GM19372 (cell line): ENCODE measurements around the gene RXRA.

Experiments used
- ATAC-seq: cut with Tn5 transposase; IDR thresholded peaks from one replicate; pipeline ENCODE4 v1.9.1; 2021; ENCODE audit warnings: mild to moderate bottlenecking, low read depth, moderate library complexity; ENCODE audit not compliant: unreplicated experiment

RXRA gene

GRCh38 chr9:134335061-134335460 is 8.8 kb downstream of the RXRA start:
- no peak for ATAC-seq

- ATAC-seq = no peak
Measured at GRCh38 chr9:134335486-134336220, 9.4 kb downstream of the RXRA start.

- no peak for ATAC-seq
Measured at GRCh38 chr9:134336228-134336627, 10.0 kb downstream of the RXRA start.

GRCh38 chr9:134336924-134337323 is 10.7 kb downstream of the RXRA start:
- no peak for ATAC-seq

GRCh38 chr9:134337469-134337868 is 11.2 kb downstream of the RXRA start:
- no peak for ATAC-seq

GRCh38 chr9:134338394-134339182 is 12.3 kb downstream of the RXRA start:
- ATAC-seq = no peak

GRCh38 chr9:134339183-134339806 is 13.0 kb downstream of the RXRA start:
- ATAC-seq = no peak

- no peak for ATAC-seq
Measured at GRCh38 chr9:134340475-134341160, 14.4 kb downstream of the RXRA start.

- ATAC-seq = no peak
Measured at GRCh38 chr9:134341306-134341705, 15.1 kb downstream of the RXRA start.

GRCh38 chr9:134341929-134342745 is 15.9 kb downstream of the RXRA start:
- no peak for ATAC-seq

GRCh38 chr9:134342746-134343115 is 16.5 kb downstream of the RXRA start:
- no peak for ATAC-seq

- no peak for ATAC-seq
Measured at GRCh38 chr9:134343637-134344036, 17.4 kb downstream of the RXRA start.

GRCh38 chr9:134344068-134344799 is 18.0 kb downstream of the RXRA start:
- no peak for ATAC-seq

- ATAC-seq = no peak
Measured at GRCh38 chr9:134344800-134345310, 18.6 kb downstream of the RXRA start.

- ATAC-seq = no peak
Measured at GRCh38 chr9:134345737-134346136, 19.5 kb downstream of the RXRA start.

GRCh38 chr9:134346151-134346550 is 19.9 kb downstream of the RXRA start:
- ATAC-seq = no peak

- no peak for ATAC-seq
Measured at GRCh38 chr9:134346840-134347583, 20.8 kb downstream of the RXRA start.

GRCh38 chr9:134347996-134348395 is 21.7 kb downstream of the RXRA start:
- no peak for ATAC-seq
